GM21786 (cell line): ENCODE data around the gene SHANK2.

Experiments used
- ATAC-seq: cut with Tn5 transposase; IDR thresholded peaks from one replicate; pipeline ENCODE4 v1.9.1; 2021; ENCODE audit not compliant: unreplicated experiment

Gene SHANK2

GRCh38 chr11:71223081-71223405 is 29.3 kb downstream of the SHANK2 start:
- ATAC-seq = no peak

GRCh38 chr11:71222318-71223080 is 29.9 kb downstream of the SHANK2 start:
- no peak for ATAC-seq

- no peak for ATAC-seq
Measured at GRCh38 chr11:71221821-71222220, 30.6 kb downstream of the SHANK2 start.

- no peak for ATAC-seq
Measured at GRCh38 chr11:71221201-71221600, 31.2 kb downstream of the SHANK2 start.

GRCh38 chr11:71218789-71219499 is 33.4 kb downstream of the SHANK2 start:
- ATAC-seq = no peak

- ATAC-seq = no peak
Measured at GRCh38 chr11:71215425-71215965, 36.9 kb downstream of the SHANK2 start.

- ATAC-seq = no peak
Measured at GRCh38 chr11:71214553-71215424, 37.6 kb downstream of the SHANK2 start.

- no peak for ATAC-seq
Measured at GRCh38 chr11:71213696-71214552, 38.5 kb downstream of the SHANK2 start.

GRCh38 chr11:71212871-71213559 is 39.4 kb downstream of the SHANK2 start:
- no peak for ATAC-seq

GRCh38 chr11:71211631-71212030 is 40.7 kb downstream of the SHANK2 start:
- no peak for ATAC-seq

- no peak for ATAC-seq
Measured at GRCh38 chr11:71210861-71211260, 41.5 kb downstream of the SHANK2 start.

GRCh38 chr11:71209656-71210055 is 42.7 kb downstream of the SHANK2 start:
- no peak for ATAC-seq

- ATAC-seq = no peak
Measured at GRCh38 chr11:71209181-71209580, 43.2 kb downstream of the SHANK2 start.

- no peak for ATAC-seq
Measured at GRCh38 chr11:71208011-71208774, 44.2 kb downstream of the SHANK2 start.

- no peak for ATAC-seq
Measured at GRCh38 chr11:71207563-71207962, 44.8 kb downstream of the SHANK2 start.

- ATAC-seq = no peak
Measured at GRCh38 chr11:71206186-71206585, 46.2 kb downstream of the SHANK2 start.

- ATAC-seq = no peak
Measured at GRCh38 chr11:71204748-71205664, 47.4 kb downstream of the SHANK2 start.

GRCh38 chr11:71204294-71204693 is 48.1 kb downstream of the SHANK2 start:
- no peak for ATAC-seq
